Stimulated activated CD8-positive, alpha-beta memory T cell treated with anti-CD3 and anti-CD28 coated beads, Interleukin-15, amount 100 ng/mL, for 1 hour (primary cell): Measurements from ENCODE around the gene AUH.
A peak's percentile ranks its signal among the peaks of the same experiment; 100 is the strongest.
"Not testable (repeated sequence)": the region's sequence is repeated elsewhere in the genome, so short reads cannot be mapped to it uniquely, and the experiment has no call there.

Source experiments
- DNase-seq: peaks from one replicate; pipeline ENCODE4 v3.0.0-alpha.2; 2020; ENCODE audit warnings: low read depth

The AUH gene

GRCh38 chr9:91207729-91208418 is 153.8 kb downstream of the AUH start:
- DNase-seq, result no peak

GRCh38 chr9:91207397-91207728 is 154.4 kb downstream of the AUH start:
- DNase-seq, result no peak

DNA sequence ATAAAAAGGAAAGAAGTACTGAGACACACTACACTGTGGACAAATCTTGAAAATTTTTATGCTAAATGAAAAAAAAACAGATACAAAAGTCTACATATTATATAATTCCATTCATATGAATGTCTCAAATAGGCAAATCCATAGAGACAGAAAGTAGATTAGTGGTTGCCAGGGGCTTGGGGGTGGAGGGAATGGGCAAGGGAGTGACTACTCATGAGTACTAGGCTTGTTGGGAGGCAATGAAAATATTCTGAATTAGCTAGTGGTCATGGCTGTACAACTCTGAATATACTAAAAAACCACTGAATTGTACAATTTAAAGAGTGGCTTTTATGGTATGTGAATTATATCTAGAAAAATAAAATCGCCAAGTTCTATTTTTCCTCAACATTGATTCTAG is 154.9 kb downstream of the AUH start:
- DNase-seq, result no peak

DNA sequence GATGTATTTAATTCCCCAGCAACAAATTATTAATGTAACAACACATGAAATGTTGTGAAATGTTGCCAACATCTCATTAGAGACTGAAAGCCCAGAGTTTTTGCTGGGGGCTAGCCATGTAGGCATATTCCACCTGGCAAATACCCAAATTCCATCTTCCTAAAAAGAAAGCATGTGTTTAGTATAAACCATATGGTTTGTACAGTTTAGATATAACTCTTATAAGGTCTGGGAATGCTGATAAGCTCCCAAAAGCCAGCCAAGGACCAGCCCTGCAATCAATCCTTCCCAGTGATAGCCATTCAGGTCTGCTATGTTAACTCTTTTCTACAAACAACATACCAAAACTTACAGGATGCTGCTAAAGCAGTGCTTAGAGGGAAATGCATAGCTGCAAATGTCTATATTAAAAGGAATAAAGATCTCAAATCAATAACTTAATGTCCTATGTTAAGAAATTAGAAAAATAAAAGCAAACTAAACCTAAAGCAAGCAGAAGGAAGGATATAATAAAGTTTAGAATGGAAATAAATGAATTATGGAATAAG is 158.9 kb downstream of the AUH start:
- no peak for DNase-seq

- no peak for DNase-seq
These were observed 160.9 kb downstream of the AUH start for GRCh38 chr9:91200692-91201336.

- no peak for DNase-seq
These were observed 161.8 kb downstream of the AUH start for GRCh38 chr9:91199739-91200497.

- not testable (repeated sequence) for DNase-seq
These were observed 162.8 kb downstream of the AUH start for GRCh38 chr9:91198881-91199280.

- no peak for DNase-seq
These were observed 163.3 kb downstream of the AUH start for GRCh38 chr9:91198405-91198804.

- DNase-seq, result no peak
These were observed 164.2 kb downstream of the AUH start for GRCh38 chr9:91197232-91198181.

GRCh38 chr9:91196103-91196950 is 165.4 kb downstream of the AUH start:
- DNase-seq, result no peak

DNA sequence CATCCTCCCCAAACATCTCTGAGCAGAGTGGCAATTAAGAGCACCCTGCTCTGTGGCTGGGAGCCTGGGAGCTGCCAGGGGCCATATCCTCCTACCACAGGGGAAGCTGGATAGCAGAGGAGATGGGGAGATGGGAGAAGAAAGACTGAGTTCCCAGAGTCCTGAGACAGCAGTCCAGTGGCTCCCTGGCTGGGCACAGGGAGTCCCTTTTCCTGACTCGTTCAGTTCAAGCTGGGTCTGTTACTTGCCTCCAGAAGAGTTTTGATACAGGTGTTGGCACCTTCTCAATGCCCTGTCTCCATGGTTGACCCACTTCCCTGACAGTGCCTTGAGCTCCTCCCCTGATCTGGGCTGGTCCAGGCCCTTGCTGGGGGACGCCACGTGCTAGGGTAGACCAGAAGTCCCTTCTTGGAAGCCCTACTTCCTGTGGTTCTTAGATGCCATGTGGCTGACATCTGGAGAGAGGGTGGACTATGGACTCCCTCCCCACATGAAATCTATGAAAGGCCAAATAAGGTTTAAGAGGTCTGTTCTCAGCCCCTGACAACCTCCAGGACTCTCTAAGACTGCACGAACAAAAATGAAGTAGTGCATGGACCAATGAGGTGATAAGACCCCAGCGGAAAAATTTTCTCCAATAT is 166.2 kb downstream of the AUH start:
- no peak for DNase-seq

GRCh38 chr9:91193658-91194391 is 167.9 kb downstream of the AUH start:
- peak; percentile 20 for DNase-seq

- DNase-seq, result peak; percentile 32
These were observed 168.5 kb downstream of the AUH start for GRCh38 chr9:91193087-91193657.

DNA sequence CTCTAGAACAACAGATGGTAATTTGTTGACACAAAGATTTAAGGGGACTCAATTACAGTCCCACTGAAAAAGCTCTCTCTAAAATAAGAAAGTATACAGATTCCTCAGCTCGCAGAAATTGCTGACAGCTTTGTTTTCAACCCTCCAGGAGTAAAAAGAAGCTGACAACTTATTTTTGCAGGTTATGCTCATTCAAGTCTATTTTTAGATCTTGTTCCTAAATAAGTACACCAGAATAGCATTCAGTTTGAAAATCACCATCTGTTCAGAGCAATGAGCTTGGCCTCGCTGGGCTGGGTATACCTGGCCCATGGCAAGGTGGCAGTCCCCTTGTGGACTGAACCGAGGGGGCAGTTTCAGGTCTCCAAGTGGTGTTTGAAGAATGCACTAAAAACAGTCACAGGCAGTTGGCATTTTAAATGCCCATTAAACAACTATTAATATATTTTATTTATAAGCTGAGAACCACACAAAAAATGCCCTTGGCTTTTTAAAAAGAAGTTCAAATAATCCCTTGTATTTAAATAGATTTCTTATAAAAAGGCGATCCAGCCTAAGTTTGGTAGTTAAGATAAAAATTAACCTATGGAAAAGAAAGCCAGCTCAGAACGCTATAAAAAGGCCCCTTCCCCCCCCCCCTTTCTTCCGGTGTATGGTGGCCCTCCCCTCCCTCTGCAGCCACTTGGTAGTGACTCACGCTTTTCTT is 169.2 kb downstream of the AUH start:
- DNase-seq, result no peak

DNA sequence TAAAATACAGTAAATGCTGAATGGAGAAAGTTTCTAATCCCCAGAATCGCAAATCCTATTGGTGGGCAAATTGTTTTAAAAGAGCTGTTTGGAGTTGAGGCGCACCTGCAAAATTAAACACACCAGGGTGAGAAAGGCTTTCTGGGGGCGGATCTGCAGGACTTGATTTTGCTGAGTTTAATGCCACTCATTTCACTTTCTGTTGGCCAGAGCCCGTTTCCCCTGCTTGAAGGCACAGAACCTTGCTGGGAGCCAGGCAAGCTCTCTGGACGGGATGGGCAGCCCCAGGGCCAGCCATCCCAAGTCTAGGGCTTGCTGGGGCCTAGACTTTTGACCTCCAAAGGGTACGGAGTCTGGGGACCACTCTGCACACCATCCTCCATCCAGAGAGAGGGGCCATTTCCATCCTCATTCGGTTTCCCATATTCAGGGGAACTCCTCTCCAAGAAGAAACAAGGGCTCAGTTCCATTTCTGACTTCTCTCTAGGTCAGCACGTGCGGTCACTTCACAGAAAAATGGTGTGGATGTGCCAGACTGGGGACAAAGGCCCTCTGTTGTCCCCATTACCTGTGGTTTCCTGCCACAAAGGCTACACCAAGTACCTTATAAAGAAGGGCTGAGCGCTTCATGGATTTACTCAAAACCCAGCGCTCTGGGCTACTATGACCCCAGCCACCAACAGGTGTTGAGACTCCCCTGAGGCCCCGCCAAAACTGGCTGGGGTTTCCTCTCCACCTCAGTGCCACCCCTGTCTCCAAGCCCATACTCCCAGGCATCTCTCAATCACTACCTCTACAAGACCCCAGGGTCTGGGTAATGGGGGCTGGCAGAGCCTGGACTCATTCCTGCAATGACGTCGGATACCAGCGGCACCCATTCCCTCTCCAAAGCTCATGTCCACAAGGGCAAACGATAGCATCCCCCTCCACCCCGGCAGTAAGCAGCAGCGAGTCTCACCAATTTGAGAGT is 170.0 kb downstream of the AUH start:
- DNase-seq, result no peak

- DNase-seq, result no peak
These were observed 171.7 kb downstream of the AUH start for GRCh38 chr9:91190062-91190461.
